AML-193 (cell line): Measurements from ENCODE around the gene TPX2.

Experiments used
- DNase-seq, 2 experiments: peaks; one replicate each; lab custom pipeline; 2025; lab: John Stamatoyannopoulos, UW

Gene TPX2

DNA sequence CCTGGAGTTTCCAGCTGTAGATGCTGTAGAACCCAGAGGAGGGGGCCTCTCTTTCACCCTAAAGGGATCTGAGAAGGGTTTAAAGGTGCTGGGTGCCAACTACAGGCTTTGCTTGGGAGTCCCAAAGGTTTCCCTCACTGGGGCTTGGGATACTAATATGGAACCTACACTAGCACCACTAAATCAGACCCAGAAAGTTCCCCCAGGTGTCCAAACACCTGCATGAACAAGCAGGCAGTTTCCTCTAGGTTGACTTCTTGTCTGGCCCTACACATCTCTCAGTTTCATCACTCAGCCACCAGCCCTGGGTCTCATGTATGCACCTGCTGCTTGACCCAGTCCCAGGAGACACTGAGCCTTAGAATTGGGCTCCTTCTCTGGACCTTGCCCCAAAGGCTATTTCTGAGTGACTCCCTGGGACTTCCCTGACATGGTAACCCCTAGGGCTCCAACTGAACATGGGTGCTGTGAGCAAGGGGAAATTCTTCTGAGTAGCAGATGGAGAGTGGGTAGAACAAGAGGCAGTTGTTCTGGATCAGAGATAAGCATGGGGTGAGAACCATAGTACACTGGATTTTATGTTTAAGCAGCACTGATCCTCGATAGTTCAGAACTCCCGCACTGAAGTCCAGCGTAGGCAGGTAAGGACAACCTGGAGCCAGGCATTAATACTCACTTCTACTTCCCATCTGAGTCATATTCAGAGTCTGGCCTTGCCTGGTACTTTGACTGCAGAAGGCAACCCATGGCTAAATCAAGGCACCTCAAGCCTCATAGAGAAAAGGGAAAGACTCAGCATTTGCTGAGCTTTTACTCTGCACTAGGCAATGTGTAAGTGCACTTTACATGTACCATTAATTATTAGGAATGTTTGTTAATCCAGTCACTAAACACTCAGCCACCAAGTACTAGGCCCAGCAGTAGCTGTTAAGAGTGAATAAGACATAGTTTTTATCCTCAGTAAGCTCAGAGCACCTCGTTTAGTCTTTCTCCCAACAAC, 33.2 kb upstream of the TPX2 start:
- DNase-seq = no peak

DNA sequence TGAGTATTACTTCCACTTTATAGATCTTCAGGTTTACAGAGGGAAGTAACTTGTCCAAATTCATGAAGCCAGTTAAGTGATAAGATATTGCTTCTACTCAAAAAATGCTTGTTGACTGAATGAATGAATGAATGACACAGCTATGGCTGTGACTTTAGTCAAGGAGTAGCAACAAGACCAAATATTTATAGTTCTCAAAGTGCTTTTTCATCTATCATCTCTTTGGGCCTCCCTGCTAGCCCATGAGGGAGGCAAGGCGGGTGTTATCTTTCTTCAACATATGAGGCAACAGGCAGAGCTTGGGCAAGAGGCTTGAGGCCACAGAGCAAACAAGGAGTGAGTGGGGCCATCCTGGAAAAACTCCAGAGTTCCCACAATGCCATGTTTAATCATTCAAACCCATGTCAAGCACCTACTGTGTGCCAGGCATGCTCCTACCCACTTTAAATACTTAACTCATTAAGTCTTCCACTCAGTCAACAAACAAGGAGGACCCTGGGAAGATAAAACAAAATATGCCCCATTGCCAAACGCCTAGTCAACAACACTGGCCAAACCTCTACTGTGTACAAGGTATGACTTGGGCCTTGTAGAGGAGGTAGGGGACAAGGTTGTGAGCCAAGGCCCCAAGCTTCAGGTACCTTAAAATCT, 32.4 kb upstream of the TPX2 start:
- DNase-seq = no peak

DNA sequence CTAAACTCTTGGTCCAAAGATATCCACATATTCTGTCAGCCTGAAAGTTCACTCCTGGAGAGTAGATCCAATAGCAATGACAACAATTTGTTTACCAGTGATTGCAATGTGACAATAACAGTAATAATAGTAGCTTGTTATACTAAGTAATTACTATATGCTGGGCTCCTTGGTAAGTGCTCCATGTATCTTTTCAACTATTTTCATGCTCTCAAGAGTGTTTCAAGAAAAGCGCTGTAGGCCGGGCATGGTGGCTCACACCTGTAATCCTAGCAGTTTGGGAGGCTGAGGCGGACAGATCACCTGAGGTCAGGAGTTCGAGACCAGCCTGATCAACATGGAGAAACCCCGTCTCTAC, 31.9 kb upstream of the TPX2 start:
- no peak for DNase-seq

DNA sequence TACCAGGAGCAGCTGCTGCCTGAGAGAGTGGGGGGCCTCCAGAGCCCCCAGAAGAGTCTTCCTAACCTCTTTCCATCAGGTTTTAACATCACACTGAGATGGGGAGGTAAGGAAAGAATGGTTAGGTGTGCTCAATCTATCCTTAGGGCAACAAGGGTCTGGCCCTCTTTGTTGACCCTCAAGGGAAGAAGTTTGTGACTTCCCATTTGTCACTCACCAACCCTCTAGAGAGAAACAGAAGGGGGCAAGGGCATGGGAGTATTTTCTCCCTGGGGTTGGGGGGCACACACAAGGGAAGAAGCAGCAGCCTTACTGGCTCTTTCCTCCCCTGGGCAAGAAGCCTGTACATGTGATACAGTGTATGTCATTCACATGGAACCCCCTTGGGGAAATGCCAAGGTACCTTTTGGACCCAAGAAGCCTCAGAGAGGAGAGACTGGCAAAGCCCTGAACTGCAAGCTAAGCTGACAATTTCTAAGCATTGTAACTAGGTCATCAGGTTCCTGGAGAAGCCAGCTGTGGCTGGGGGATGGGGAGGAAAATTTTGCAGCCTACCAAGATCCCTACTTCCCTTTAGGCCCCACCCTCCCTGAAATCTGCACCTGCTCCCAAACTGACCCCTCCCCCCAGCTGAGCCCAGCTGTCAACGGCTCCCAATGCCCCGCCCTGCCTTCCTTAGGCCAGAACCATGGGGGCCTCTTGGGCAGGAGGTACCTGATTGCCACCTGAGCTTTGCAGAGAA, 30.9 kb upstream of the TPX2 start:
- DNase-seq = no peak

DNA sequence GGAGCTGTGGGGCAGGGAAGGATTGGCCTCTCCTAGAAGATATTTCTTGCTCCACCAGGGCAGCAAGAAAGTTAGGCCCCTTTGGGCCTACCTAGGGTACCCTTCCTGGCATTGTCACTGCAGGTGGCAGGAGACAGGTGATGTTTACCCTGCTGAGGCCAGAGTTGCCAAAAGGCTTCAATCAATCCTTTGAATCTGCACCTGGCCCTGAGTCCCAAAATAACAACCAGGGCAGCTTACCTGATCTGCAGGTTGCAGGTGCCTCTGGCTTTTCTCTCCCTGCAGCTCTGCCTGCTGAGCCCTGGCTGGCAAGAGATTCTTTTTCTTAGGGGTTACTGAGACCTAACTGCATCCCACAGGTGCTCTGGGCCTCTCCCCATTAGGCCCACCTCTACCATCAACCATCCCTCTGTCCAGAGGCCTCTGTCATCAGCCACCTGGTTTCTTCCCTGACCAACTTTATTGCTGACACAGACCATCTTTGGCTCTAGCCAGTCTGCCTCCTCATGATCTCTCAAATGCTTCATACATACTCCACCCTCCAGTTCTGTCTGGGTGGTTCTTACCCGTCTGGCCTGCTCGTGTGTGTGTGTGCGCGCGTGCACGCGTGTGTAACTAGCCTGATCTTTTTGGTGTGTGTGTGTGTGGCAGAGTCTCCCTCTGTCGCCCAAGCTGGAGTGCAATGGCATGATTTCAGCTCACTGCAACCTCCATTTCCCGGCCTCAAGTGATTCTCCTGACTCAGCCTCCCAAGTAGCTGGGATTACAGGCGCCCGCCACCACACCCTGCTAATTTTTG, 30.2 kb upstream of the TPX2 start:
- no peak for DNase-seq

DNA sequence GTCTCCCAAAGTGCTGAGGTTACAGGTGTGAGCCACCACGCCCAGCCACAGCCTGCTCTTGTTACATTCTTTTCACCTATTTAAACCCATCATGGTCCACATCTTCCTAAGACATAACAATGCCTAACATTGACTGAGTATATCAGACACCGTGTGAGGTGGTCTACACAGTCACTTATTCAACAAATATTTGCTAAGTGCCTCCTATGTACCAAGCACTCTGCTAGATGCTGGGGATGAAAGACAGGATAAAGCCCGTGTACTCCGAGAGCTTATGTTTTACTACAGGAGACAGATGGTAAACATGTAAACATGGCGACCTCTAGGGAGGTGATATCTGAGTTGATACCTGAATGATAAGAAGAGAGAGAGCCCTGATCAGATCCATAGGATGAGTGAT, 29.2 kb upstream of the TPX2 start:
- no peak for DNase-seq

DNA sequence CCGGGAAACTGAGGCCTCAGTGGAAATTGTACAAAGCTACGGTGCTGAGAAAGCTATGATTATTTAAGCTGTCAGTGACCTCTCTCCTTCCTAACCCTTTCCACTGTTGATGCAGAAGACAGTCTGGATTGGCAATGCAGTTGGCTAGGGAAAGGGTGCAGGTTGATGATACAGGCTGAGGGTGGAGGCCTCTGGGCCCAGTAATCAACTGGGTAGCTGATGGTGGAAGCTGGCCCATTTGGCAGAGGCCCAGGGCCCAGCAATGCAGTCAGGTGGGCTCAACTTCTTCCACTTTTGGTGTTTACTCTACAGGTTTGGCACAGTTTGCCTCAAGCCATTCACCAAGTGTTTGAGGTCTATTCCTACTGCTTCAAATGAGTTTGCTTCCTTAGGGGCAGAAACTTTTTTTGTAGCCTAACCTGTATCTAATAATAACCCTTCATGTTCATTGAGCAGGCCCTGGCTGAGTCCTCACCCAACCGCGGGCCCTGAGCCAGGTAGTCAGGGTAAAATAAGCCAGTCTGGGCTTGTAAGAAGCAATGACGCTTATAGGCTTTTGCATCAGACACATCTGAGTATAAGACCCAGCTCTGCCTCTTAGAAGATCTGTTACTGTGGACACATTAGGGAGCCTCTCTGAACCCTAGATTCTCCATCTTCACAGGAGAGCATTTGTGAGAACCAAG, 28.5 kb upstream of the TPX2 start:
- DNase-seq = no peak

DNA sequence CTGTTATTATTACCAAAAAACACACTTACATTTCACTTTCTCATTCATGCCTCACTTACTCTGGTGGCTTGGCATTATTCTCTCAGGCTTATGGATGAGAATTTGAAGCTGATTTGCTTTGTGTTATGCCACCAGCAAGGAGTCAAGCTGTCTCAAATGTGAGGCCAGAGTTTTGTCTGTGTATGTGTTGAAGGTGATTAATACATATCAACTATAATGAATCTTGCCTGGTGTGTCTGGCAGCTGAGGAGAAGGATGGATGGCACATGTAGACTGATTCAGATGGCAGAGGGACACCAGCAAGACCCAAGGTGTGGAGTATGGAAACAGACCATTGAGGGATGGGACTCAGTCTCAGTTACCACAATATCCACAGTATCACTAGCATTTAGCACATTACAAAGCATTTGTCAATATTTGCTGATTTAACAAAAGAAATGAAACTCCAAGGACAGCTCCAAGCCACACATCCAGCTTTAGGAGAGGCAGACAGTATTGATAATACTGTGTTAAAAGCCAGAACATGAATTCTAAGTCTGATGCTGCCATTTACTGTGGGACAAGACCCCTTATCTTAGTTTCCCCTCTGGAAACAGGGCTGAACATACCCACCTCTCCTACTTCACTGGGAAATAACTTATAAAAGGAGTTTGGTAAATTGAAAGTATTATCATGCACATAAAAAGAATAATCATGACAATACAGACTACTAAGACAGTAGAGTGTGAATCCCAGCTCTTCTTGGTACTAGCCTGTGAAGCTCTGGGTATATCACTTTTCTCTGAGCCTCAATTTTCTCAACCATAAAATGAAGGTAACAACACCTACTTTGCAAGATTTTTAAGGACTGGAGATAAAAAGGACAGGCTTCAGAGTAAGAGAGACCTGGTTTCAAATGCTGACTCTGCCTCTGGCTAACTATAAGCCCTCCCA, 27.6 kb upstream of the TPX2 start:
- DNase-seq = no peak

DNA sequence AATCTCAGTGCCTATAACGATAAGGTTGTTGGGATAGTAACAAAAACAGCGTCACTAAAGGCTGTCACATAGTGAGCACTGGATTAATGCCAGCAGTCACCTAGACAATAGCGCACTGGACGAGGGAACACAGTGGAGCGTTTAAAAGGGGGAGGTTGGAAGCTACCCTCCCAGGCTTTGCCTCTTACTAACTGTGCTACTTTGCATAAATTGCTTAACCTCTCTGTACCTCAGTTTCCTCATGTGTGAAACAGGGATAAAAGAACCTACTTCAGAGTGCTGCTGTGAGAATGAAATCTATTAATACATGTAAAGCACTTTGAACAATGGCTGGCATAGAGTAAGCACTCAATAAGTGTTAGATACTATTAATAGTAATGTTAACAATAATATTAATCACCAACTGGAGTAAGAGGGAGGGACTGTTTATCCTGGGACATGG, 27.0 kb upstream of the TPX2 start:
- no peak for DNase-seq

DNA sequence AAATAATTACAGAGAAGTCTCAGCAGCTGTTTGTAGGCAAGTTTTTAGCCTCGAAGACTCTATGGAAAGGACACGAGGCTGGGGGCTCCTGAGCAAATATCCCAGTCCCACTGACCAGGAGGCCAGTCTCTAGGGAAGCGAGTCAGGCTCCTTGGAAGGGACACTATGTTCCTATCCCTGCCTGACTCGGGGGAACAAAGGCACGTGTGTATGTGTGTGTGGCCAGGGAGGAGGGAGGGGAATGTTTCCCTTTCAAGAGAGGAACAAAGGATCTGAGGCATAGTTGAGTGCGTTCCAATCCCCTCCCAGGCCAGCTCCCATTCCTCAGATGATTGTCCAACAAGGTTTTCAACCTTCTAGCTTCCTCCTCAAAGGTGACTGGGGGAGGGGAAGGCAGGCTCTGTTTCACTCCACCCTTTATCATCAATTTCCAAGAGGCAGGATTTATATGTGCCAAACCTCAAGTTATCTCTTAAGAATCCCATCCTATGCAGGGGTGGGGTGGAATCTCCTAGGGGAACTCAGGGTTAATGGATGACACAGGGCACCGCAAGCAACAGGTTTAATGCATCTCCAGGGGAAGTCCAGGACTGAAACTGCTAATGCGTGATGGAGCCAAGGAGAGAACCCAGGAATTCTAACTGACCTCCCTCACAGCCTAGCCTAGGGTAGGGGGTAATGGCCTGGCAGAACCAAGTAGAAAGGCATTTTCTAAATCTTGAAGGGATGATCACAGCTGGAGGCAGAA, 26.4 kb upstream of the TPX2 start:
- DNase-seq = no peak

DNA sequence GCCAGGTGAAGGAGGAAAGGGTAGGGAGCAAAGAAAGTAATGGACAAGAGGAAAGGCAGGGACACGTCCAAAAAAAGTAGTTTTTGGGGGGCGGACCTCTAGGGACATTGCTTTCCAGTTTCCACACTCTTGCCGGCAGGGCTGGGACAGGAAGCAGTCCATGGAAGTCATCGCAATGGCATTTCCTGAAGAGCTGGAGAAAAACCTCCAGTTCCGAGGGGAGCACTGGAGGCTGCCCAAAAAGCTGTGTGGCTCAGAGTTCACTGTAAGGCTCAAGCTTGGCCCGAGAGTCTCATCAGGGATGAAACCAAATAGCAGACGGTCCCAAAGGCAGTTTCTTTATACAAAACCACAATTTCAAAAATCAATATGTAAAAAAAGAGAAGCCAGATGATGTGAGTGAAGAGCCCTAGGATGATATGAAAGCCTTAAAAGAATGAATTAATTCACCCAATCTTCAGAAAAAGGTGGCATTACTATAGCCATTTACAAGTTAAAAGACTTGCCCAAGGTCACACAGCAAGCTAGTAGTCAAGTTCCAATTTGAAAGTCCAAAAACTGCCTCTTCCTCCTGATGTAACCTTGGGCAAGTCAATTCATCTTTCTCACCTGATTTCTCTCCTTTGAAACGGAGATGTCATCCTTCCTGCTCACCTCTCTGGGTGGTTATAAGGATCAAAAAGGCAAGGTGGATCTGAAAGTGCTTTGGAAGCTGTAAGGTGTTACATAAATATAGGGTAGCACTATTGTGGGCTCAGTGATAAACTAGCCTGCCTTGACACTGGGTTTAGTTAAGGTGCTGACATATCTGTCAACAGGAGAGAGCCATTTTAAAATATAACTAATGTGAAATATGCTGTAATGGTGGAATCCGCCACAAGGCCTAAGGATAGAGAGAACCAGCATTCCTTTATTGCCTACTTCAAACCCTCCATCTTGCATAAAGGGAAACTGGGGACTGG, 25.5 kb upstream of the TPX2 start:
- DNase-seq = no peak

DNA sequence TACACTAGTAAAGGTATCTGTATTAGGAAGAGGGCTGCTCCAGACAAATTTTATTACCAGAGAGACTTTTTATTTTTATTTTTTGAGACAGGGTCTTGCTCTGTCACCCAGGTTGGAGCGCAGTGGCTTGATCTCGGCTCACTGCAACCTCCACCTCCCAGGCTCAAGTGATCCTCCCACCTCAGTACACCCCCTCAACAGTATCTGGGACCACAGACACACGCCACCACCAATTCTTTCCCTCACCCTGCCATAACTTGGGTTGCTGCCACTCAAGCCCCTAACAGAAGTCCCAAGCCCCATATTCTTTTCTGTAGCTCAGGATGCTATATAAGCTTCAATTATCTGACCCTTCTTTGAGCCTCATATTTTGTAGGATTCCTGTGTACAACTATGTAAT, 23.3 kb upstream of the TPX2 start:
- no peak for DNase-seq

DNA sequence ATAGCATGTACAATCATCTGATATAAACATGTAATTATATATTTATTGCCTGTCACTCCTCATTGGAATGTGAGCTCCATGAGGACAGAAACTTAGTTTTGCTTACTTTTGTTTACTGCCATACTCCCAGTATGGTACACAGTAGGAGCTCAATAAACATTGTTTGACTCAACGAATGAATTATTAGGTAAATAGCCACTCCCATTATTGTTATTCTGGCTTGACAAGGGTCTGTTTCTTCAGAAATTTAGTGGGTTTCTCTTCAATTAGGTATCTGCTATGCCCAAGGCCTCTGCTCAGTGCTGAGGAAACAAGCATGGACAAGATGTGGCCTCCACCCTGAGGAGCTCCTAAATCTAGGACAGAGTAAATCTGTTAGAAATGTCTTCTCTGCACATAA, 22.7 kb upstream of the TPX2 start:
- DNase-seq = no peak

DNA sequence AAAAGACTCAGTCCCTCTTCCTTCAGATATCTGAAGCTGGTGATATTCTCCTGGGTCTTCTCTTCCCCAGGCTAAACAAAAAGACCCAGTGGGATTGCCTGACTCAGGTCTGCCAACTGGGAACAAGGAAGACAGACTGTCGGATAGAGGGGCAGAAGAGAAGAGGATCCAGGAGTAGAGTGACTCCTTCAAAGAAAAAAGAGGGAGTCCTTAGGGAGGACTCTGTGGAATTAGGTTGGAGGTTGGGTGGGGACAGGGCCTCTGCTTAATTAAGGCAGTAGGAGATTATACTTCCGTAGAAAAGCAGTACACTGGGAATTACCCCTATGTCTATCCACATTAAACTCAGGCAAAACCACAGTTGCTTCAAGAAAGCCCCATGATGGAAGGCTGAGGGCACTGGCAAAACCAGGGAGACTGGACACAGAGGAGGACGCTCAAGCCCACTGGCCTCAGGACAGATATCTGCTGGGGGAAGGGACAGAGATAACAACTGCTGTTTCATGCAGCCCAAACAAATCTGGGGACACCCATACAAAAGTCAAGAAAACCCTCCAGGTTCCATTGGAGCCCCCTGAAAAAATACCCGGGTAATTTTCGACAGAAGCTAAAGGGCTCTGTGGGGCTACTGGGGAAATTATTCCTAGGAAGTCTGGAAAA, 22.1 kb upstream of the TPX2 start:
- DNase-seq = no peak

DNA sequence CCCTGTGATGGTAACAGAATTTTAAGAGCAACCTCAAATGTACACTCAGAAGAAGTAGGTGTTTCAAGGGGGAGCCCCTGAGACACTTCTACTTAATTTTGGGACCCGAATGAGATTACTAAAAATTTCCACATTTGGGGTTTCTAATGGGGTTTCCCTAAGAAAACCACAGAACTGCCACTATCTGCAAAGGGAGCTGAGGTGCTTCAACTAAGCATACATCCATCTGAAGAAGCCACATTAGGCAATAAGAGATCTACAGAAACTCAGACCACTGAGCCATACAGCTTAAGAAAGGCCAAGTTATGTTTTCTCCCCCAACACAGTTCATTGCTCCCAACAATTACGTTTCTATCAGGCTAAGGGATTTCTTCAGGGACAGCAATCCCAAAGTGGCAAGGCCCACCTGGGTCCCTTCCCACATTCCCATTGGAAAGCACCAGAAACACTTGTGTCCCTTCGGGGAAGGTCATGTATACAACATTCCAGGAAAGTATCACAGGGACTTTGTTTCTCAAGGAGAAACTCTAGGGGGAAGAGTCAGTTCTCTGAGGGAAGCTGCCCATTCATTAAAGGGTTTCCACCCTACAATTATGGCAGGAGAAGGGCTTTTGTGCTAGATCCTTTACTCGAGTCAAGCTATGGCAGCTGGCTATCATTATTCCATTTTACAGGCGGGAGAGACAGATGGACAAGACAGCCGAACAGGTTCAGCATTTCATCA, 21.4 kb upstream of the TPX2 start:
- peak in 1 of 2 experiments; percentile 31 for DNase-seq

DNA sequence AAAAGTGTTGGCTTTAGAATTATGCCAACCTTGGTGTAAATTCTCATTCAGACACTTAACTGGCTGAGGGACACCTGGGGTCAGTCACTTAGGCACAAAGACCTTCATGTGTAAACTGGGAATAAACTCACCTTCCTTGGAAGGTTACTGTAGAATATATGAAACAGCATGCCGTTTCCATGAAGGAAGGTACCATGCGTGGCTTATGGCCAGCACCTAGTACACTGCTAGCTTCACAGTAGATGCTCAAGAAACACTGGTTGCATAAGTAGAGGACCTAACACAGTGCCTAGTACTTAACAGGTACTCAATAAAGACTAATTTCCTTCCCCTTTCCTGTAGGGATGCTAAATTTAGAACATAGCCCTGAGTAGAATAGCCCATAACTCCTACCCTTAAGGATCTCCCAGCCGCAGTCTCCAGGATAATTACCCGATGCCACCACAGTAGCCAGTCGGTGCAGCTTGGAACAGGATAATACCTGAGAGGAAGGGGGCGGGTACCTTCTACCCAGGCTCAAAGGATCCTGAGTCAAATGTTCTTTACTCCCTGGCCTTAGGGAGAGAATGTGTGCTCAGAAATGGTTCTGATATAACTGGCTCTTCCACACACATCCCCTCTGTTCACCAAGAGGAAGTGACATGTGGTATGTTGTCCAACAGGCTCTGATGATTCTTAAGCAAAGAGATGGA, 20.0 kb upstream of the TPX2 start:
- peak in 1 of 2 experiments; percentile 8 for DNase-seq
